Middle frontal gyrus (tissue), 1 donor: Measurements from ENCODE around the gene S1PR3.

ENCODE experiments used
- DNase-seq: peaks from one replicate; pipeline ENCODE4 v3.0.0-alpha.2; 2015; ENCODE audit warnings: low spot score; ENCODE audit errors: extremely low spot score

S1PR3 gene

DNA sequence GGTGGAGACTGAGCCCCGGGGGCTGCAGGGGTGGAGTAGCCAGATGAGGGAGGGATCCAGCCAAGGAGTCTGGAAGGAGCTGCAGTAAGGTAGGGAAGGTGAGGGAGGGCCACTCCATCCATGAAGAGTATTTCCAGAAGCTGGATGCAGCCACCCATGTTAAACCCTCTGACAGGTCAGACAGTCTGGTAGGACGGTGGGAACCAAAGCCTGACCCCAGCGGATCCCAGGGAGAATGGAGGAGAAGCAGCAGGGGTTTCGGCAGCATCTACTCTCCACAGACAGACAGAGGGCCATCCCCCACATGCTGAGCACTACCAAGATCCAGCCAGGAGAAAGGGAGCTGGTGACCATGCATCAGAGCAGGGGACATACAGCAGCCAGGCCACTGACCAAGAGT, 22.5 kb upstream of the S1PR3 start:
- no peak for DNase-seq

DNA sequence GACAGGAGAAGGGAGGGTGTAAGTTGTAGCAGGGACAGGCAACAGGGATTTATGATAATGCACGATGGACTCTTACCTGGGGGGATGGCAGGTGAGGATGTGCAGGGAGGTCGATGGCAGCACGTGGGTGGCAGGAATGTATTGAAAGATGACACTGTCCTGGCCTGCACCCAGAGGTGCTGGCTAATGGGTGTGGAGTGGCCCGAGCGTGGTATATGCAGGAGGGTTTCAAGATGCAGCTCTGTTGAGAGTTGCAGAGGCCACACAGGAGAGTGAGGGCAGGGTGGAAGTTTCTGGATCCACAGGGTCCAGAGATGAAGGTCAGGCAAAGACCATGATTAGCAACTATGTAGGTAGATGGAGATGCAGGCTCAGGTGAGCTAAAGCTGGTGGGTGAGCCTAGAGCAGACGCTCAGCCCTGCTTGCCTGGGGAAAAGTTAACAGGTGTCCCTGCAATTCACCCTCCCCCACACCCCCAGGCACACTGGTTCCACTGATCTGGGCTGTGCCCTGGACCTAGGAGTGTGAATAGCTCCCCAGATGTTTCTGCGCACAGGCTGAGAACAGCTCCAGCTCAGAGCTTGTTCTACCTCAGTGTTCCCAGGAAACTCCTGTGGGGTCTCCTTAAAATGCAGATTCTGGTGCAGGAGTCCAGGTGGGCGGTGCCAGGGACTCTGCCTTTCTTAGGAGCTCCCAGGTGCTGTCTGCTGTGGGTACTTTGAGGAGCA, 21.5 kb upstream of the S1PR3 start:
- DNase-seq = no peak

DNA sequence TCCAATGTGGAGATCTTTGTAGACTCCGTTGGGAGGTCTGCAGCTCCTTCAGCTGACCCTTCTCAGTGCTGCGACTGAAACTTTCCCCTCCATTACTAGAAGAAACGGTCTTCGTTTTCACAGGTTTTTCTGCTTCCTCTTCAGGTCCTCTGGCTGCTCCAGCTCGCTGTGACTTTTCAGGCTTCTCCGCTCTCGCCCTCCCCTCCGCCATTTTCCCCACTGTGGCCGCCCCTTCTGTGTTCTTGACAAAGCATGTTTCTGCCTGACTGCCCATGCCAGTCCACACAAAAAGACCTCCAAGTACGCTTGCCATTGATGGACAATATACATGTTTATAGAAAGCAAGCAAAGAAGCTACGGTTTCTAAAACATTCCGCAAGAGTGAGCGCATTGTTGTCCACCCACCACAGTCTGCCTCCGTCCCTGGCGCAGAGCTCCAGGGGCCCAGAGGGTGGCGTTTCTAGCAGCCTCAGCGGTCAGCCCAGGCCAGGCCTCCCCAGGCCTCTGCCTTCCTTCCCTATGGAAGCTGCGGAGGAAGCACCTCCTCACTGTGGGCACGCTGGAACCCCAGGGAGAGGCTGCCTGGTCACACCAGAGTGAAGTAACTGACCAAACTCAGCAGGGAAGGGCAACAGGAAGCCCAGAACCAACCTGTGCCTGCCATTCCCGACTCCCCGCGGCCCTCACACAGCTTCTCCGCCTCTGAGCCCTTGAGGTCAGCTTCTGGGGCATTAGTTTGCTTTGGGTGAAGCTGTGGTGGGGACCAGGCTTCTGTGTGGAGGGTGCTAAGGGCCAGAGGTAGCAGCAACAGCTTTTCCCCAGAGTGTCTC, 19.9 kb upstream of the S1PR3 start:
- DNase-seq = no peak

DNA sequence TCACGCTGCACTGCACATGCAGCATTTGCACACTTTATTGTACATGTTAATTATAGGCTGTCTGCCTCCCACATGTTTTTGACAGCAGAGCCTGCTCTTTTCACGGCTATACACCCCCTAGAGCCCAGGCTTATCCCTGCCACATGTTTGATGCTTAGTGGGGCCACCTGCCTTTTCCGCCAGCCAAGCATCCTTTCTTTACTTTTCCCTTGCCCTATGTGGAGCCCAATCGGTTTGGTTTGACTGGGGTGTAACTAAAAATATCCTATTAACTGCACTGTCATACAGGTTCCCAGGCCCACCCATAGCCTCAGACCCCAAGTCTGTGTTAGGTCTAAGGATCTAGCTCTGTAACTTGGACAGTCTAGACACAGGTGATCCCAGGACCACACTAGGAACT, 18.9 kb upstream of the S1PR3 start:
- DNase-seq = no peak

DNA sequence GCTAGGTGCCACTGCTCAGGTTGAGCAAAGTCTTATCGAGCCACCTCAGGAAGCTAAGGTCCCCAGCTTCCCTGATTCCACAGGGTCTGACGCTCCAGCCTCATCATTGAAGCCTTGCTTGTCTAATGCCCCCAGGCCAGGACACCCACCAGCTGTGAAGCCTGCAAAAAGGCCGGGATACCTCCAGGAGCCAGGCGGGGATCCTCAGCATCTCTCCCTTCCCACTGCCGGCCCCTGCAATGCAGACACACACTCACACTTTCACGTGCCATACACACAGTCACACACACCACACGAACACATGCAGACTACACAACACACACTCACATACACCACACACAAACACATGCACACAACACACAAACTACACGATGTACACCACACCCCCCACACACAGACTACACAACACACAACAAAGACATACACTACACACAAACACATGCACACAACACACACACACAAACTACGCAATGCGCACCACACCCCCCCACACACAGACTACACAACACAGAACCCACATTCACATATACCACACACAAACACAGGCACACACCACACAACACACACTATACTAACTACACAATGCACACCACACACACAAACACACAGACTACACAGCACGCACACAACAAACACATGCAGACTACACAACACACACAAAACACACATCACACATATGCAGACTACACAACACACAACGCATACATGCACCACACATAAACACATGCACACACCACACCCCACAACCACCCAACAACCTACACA, 17.8 kb upstream of the S1PR3 start:
- no peak for DNase-seq

DNA sequence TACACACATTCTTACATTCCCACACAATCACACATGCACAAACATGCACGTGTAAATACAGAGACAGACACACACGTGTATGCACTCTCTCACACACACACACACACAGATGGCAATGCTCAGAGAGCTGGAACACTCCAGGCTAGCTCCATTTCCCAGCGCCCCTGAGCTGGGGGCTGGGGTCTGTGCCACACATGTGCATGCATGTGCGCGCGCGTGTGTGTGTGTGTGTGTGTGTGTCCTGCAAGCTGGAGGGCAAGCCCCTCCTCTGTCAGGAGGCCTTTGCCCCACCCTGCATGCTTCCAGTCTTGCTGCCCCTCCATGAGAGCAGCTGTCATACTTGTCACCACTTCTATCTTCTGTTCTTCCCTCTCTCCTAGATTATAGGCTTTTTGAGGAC, 16.6 kb upstream of the S1PR3 start:
- no peak for DNase-seq

DNA sequence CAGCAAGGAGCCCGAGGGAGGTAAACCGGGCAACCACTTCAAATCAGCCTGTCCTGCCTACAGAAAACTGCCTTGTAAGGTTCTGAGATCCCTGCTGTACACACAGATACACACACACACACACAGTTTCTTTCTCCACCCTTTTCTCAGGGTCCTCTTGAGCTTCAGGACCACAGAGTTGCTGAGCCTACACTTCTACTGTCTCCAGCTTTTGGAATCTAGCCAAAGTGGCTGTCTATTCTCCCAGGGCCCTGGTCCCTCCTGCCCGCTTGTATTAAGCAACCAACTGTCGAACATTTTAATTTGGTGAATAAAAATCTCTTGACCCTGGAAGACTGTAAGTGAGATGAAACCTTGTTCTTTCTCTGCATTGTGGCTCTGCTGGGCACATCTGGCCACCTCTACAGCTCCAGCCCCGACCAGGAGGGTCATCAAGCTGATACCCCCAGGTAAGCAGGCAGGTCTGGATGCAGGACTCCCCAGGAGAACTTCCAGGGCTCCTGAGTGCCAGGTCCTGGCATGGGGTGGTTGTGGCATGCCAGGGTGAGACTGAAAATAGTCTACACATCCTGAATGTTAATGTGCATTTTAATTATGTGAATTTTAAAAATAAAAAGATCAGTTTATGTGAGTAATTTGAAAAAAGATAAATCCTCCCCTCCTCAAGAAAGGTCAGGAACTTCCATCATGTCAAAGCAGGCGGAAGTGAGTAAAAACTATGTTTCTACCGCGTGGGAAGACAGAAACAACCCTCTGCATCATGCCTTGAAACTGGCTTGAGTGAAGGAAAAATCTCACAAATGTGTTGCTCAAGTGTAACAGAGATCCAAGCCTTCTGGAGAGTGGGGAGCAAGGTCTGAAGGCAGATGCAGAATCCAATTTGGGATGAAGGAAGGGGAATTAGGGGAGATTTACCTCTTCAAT, 15.0 kb upstream of the S1PR3 start:
- no peak for DNase-seq

DNA sequence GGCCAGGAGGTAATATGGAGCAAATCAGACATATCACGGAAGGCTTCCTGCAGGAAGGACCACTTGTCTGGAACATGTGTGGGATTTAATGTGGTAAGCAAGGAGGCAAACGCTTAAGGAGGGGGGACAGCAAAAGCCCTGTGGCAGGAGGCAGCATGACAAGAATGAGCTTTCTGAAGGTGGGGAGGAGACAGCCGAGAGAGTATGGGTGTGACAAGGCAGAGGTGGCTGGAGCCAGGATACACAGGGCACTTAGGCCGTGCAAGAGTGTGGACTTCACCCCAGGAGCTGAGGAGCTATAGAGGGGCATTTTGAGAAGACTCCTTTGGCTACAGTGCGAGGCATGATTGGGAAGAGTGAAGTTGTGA, 14.4 kb upstream of the S1PR3 start:
- DNase-seq = no peak

DNA sequence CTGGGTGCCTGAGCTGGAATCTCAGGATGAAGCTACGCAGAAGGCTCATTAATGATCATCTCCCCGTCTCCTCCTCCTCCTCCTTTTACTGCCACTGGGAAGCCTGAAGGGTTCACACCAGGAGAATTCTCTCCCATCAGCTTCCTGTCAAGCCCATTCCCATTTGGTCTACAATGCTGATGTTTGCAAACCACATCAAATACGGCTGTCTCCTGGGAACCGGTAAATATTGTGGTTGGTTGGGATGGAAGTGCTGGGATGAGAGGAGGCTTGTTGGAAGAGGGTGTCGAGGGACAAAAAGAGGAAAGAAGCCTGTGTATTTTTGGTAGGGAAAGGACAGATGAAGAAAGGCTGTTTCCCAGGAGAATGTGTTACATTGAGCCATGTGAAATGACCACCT, 13.2 kb upstream of the S1PR3 start:
- no peak for DNase-seq

DNA sequence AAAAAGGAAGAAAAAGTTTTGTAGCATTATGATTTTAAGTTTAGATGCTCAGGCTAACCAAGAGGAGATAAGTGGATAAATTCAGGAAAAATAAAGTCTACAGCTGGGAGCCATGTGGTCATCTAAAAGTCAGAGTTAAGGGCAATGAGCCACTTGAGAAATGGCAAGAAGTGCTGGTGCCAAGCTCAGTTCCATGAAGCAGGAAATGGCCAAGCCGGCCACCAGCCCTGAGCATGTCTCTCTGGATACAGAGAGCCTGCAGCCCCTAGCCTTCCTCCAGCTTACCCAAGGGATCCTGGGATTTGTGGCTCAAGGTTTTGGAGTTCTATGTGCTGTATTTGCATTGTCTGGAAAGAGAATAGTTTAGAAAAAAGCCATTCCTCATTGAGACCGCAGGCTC, 12.2 kb upstream of the S1PR3 start:
- DNase-seq = no peak

DNA sequence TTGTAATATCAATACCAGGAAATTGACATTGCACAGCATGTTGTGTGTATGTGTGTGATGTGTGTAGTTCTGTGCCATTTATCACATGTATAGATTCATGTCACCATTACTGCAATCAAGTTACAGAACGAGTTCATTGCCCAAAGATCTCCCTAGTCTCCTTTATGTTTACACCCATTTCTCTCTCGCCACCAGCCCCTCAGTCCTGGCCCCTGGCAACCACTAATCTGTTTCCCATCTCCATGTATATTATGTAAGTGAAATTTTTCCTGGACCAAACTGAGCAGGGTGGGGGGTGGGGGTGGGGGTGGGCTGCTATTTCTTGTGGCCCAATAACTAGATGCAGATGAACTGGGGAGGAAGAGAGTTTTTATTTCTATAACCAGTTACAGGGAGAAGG, 11.5 kb upstream of the S1PR3 start:
- DNase-seq = no peak

DNA sequence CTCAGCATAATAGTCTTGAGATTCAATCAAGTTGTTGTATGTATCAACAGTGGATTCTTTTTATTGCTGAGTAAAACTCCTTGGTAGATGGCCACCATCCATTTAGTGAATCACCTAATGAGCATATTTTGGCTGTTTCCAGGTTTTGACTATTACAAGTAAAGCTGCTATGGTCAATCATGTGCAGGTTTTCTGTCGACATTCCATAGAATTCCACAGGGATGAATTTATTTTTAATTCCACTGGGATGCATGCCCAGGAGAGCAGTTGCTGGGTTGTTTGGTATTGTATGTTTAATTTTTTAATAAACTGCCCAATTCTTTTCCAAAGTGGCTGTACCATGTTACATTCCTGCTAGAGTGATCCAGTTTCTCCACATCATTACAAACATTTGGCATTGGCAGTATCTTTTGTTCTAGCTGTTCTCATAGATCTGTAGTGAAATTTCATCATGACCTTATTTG, 10.5 kb upstream of the S1PR3 start:
- DNase-seq = no peak

DNA sequence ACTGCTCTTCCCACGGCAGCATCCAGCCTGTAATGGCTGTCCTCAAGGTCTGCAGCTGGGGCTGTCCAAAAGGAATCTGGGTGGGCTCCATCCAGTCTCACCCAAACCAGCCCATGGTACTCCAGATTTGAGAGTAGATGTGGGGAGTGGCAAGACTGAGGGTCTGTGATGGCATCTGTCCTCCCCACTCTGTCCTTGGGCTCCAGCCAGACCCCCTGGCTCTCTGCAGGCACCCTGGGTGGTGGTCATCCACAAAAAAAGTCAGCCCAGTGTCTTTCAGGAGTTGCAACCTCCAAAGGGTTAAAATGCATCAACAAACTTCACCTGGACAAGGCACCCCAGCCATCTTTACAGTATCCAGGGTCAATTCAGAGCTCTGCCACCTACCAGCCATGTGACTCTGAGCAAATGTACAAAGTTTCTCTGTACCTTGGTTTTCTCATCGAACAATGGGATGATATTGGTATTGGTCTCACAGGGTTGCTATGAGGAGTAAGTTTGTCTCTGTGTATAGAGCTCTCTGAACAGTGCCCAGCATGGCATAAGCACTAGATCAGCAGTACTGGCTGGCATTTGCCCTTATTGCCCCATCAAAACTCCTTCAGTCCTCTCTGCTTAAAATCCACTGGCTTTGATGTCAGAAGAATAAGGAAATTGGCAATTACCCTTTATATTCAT, 7.3 kb upstream of the S1PR3 start:
- no peak for DNase-seq

DNA sequence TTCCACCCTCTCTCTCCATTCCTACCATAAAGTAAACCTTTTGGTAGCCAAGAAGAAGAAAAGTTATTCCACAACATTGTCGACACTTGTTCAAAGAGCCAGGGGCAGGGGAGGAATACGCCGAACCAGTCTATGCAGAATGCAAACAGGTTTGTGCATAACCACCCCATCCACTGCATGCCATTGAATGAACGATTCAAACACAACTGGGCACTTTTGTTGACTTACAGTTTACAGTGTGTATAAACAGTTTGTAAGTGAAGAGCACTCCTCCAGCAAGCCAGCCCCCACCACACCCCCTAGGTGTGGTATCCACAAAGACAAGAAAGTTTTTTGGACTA, 6.8 kb upstream of the S1PR3 start:
- DNase-seq = no peak

DNA sequence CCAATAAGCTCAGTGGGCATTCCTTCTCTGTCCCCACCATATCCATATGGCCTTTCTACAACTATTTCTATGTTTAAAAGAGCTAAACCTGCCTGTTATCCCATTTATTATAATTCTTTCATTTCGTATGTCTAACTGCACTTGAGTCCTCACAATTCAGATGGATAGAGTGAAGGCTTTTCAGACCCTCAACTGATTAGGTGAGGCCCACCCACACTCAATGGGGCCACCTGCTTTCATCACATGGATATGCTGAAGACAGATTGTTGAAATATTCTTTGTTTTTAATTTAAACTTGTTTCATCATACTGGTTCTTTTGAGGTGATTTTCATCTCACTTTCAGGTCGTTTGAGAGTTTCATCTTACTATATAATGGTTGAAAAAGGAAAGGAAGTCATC, 5.7 kb upstream of the S1PR3 start:
- no peak for DNase-seq

DNA sequence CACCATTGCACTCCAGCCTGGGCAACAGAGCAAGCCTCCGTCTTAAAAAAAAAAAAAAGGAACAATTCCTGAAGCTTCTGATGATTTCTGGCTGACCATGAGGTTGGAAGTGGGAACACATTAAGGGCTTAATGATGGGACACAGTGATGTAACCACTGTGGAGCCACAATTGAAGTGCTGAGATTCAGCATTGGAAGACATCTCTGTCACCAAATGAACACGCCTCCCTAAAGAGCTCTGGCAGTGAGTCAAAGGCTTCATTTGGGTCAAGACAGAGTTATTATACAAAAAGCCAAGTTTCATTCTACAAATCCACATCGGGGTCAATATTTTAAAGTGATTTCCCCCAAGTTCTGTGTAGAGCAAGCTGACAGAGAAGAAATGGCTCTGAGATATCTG, 4.5 kb upstream of the S1PR3 start:
- no peak for DNase-seq

DNA sequence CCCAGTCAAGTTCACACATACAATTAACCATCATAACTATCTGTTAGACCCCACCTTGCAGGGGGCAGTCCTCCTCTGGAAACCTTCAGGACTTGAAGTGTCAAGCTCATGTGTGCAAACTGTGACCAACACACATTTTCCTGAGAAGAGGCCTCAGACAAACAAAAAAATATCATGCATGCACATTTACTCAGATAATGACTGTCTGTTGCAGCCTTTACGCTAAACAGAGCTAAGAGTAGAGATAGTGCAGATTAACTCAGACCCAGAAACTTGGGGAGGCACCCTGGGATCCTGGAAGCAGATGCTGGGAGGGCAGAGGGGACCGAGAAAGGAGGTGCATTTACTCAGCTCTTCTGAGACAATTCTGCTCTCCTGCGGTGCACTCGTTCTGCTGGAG, 3.6 kb upstream of the S1PR3 start:
- no peak for DNase-seq

DNA sequence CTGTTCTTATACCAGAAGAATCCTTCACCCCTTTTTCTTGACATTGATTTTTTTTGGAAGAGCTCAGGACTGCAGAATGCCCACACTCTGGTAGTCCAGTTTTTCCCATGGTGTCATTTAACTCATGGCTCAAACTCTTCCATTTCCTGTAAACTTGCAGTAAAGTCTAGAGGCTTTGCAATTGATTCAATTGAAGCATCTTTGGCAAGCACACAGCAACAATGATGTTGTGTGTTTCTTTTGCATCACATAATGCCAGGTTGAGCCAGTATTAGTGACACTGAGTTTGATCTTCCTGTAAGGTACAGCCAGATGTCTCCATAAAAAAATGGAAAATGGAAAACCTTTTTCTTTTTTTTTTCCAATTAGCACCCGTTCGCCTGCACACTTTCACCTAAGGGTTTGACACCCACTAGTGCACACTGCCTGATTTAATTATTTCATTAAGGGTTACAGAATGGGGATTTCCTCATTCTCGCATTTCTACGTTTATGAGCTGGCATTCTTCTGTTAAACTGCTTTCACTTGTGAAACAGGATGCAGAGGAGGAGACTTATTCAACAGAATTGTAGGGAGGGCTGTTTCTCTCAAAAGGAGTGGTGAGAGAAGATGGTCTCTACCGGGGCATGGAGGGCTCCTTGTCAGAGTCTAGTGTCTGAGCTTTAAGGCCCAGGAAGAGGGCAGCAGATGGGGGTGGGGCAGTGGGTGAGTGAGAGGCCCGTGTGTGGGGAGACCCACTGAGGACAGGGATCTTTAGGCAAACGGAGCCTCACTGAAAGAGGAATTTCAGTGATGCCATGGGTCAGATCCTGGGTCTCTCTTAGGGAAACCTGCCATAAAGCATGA, 2.2 kb upstream of the S1PR3 start:
- no peak for DNase-seq

DNA sequence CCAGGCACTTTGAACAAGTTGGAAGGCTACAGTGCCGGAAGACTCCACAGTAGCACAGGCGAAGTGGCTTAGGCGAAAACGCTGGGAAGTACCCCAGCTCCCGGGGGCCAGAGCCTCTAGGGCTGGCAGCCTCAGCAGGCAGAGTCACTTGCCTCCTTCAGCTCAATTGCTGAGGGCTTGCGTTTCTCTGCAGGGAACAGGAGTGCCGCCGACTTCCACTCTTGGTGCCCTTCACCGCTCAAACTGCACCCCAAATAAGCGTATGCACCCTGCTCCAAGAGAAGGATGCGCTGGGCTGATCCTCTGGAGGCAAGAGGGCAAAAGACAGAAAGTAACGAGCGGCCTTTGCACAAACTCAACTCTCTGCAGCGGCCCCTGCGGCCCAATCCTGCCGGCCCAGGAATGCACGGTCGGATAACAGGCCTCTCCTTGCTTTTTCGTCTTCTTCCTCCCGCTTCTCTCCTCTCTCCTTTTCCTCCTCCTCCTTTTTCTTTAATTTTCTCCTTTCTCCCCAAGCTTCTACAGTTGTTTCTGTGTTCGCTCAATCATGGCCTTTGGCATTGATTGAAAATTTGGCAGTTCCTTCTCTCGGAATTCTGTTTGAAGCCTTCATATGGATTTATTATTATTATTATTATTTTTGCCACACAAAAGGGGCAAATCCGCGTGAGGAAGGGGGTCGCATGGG, 1.1 kb upstream of the S1PR3 start:
- DNase-seq = no peak
